Mammary epithelial cell (primary cell): ENCODE data around the gene ADGRB3.

ENCODE experiments used
- CTCF ChIP-seq, 2 donors: IDR thresholded peaks in 1 of 2; conservative IDR thresholded peaks in 1 of 2; 2 replicates each; pipeline ENCODE4 v1.5.1; 2011 to 2012; ENCODE audit warnings: inconsistent platforms in 2 of 2, low read length in 2 of 2, mild to moderate bottlenecking in 2 of 2, control low read depth in 1 of 2, low read depth in 1 of 2; ENCODE audit not compliant: insufficient read depth in 1 of 2; ENCODE audit errors: extremely low read depth in 1 of 2
- EZH2 ChIP-seq: IDR thresholded peaks from 2 replicates; pipeline ENCODE4 v1.6.1; 2012; ENCODE audit warnings: low read length, inconsistent platforms, borderline replicate concordance

GRCh38 chr6:69343851-69344250 is 708.8 kb downstream of the ADGRB3 start:
- TF ChIP-seq CTCF (conservative IDR thresholded peaks at IDR 0.05 in 1 of 2, IDR thresholded peaks at IDR 0.05 in 1 of 2; ENCODE audit: extremely low read depth in 1 of 2, insufficient read depth in 1 of 2, low read depth in 1 of 2, low read length in 2 of 2) (no peak), EZH2 (no peak)
